DMS 273 (cell line): ENCODE results near the gene ASB1.
A peak's percentile ranks its signal among the peaks of the same experiment; 100 is the strongest.

Source experiments
- DNase-seq: peaks from one replicate; lab custom pipeline; 2025; ENCODE audit not compliant: unreplicated experiment; lab: John Stamatoyannopoulos, UW

Gene ASB1

GRCh38 chr2:238422285-238422684 is 4.4 kb upstream of the ASB1 start:
- no peak for DNase-seq

- no peak for DNase-seq
Observed at GRCh38 chr2:238422940-238423339, 3.8 kb upstream of the ASB1 start.

DNA sequence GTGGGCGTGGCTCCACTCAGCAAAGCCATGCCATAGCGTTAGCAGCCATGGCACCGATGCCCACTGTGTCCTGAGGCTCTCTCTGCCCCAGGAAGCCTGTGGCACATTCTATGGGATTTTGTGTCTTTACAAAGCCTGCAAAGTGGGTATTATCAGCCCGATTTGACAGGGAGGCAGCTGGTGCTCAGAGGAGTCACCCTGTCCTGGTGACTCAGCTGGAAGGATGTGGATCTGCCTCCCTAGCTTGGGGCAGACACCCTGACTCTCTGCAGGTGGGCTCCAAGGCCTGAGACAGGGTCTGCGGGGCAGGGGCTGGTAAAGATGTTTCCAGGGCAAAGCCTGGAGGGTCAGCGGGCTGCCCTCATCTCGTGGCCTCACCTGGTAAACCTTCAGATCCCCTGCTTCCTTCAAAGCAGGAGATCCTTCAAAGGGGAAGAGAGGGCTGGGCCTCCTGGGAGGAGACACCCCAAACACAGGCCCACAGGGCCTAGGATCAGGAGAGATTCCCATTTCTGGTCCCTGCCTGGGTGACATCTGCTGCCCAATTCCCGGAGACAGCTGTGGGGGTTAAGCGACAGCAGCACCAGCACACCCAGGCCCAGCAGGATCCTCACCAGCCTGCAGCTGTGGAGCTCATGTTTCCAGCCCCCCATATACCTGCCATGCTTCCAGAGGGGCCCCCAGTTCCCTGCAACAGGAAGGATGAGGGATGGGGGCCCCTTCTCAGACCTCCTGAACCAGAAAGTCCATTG is 3.0 kb upstream of the ASB1 start:
- DNase-seq, result peak; percentile 55

- no peak for DNase-seq
Observed at GRCh38 chr2:238424313-238424700, 2.4 kb upstream of the ASB1 start.

- peak; percentile 43 for DNase-seq
Observed at GRCh38 chr2:238425505-238425978, 1.2 kb upstream of the ASB1 start.

- DNase-seq, result peak; percentile 76
Observed at GRCh38 chr2:238425979-238426567, 654 bp upstream of the ASB1 start.

- peak; percentile 37 for DNase-seq
Observed at GRCh38 chr2:238427435-238428162, 872 bp downstream of the ASB1 start.

DNA sequence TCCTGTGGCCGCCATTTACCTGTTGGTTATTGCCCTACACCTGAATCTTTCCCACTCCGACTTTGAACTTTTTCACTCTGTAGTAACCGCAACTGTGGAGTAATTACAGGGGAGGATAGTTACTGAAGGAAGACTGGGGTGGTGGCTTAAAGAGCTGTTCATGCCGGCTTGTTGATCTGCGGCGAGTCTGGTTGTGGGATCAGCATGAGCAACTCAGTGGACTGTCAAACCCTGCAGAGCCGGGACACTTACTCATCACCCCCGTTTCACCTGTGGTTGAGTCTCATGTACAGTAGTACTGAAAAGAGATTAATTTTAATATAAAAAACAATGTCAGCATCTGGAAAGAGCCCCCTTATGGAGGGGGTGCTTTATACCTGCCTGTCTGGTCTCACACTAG is 2.1 kb downstream of the ASB1 start:
- DNase-seq, result no peak

GRCh38 chr2:238430781-238431180 is 4.1 kb downstream of the ASB1 start:
- no peak for DNase-seq

DNA sequence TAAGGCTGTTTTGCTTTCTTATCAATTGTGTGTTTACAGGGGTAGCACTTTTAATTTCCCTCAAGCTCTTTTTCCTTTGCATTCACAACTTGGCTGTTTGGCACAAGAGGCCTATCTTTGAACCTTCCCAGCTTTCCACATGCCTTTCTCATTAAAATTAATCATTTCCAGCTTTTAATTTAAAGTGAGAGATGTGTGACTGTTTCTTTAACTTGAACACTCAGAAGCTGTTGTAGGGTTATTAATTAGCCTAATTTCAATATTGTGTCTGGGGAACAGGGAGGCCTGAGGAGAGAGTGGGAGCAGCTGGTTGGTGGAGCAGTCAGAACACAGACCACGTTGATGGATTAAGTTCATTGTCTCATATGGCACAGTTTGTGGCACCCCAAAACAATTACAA is 4.7 kb downstream of the ASB1 start:
- DNase-seq, result no peak

- no peak for DNase-seq
Observed at GRCh38 chr2:238433300-238433915, 6.7 kb downstream of the ASB1 start.

GRCh38 chr2:238433941-238434845 is 7.5 kb downstream of the ASB1 start:
- no peak for DNase-seq

GRCh38 chr2:238434846-238435751 is 8.4 kb downstream of the ASB1 start:
- DNase-seq, result no peak

- no peak for DNase-seq
Observed at GRCh38 chr2:238435752-238436096, 9.0 kb downstream of the ASB1 start.

DNA sequence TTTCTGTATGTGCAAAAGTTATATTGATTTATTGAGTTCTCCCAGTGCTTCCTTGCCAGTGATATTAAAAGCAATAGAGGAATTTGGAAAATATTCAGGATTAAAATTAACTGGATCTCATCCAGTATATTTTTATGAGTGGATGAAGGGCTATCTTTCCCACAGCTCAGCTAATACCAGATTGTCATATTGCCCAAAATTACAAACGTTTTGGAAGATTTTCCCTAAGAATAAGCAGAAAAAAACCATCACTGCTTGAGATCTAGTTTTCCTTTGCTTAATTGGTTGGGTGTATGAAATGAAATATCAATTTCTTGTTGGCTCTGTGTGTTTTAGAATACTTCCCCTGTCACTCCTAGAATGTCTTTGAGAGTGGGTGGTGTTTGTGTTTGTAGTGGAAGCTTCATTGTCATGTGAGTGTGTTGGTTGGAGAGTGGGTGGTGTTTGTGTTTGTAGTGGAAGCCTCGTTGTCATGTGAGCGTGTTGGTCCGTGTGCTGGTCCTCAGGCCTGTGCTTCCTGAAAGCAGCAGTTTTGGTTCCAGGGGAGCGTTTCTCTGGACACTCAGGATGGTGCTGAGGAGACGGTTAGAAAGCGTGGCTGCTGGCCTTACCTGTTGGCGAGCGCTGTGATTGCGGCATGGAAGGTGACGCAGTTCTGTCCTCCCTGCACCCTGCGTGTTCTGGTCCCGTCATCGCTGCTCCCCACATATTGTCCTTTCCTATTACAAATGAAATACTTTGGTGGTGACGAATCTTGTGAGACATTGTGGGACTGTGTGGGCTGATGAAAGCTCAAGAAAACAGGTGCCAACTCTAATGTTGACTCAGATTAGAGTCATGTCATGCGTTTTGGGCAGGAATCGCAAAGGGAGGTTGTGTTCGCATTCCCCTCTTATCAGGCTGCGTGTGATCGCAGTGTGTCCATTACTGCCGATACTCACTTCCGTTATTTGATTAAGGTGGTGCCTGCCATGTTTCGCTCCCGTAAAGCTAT is 12.4 kb downstream of the ASB1 start:
- DNase-seq, result no peak

- no peak for DNase-seq
Observed at GRCh38 chr2:238439917-238440316, 13.2 kb downstream of the ASB1 start.

- no peak for DNase-seq
Observed at GRCh38 chr2:238440331-238440730, 13.6 kb downstream of the ASB1 start.

DNA sequence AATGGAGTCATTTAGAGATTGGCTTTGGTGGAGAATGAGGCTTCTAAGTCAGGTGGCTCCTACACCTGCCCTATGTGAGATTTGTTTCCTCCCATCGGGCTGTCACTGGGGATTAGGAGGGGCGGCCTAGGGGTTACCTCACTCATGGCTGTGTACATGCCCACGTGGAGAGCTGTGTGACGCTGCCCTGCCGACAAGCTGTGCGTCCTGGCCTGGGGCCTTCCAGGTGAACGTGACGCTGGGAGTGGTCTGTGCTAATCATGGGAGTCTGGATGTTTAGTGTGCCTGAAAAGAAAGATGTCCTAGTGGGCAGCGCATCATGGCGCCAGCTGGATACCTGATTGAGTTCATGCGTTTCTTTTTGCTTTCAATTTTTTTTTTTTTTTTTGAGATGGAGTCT is 14.0 kb downstream of the ASB1 start:
- DNase-seq, result no peak
